ENCODE results near the gene RUVBL1.
"Not testable (repeated sequence)": the region's sequence is repeated elsewhere in the genome, so short reads cannot be mapped to it uniquely, and the experiment has no call there.

Gene RUVBL1

GRCh38 chr3:128160661-128161060, 37.0 kb upstream of the RUVBL1 start:
- no peaks in the 10 kb centered on the region for H3K27me3 ChIP-seq (ENCODE audit: insufficient read depth, low read depth)
- H3K4me1 ChIP-seq (ENCODE audit: low read depth, poor library complexity, severe bottlenecking), result no peaks in the 10 kb centered on the region
- H4K20me1 ChIP-seq (ENCODE audit: insufficient read depth), result no peaks in the 10 kb centered on the region
- no peak overlapping the region for H3K9ac ChIP-seq
- no peak overlapping the region for H3K4me3 ChIP-seq (IDR thresholded peaks at IDR 0.05; ENCODE audit: insufficient read depth, low read depth, low read length)
- no peak for TF ChIP-seq CTCF (conservative IDR thresholded peaks at IDR 0.05; ENCODE audit: low read depth, low read length)
- H2AFZ ChIP-seq (ENCODE audit: low read depth), result no peak overlapping the region
- H3K36me3 ChIP-seq (ENCODE audit: insufficient read depth), result no peaks in the 10 kb centered on the region
- H3K27ac ChIP-seq, result no peak overlapping the region
- no peaks in the 10 kb centered on the region; the same call in 1 of the 2 replicates for H3K79me2 ChIP-seq (ENCODE audit: insufficient read depth, low read depth)
- no peak overlapping the region for H3K4me2 ChIP-seq

- H2AFZ ChIP-seq (ENCODE audit: low read depth), result no peak overlapping the region
- H3K79me2 ChIP-seq (ENCODE audit: insufficient read depth, low read depth), result peaks cover 13% of the 10 kb centered on the region
- no peak overlapping the region for H3K27ac ChIP-seq
- no peak for TF ChIP-seq CTCF (conservative IDR thresholded peaks at IDR 0.05; ENCODE audit: low read depth, low read length)
- H3K9ac ChIP-seq, result no peak overlapping the region
- H3K36me3 ChIP-seq (ENCODE audit: insufficient read depth), result no peaks in the 10 kb centered on the region
- H3K4me2 ChIP-seq, result no peak overlapping the region
- H4K20me1 ChIP-seq (ENCODE audit: insufficient read depth), result no peaks in the 10 kb centered on the region
- H3K27me3 ChIP-seq (ENCODE audit: insufficient read depth, low read depth), result no peaks in the 10 kb centered on the region
- H3K4me3 ChIP-seq (IDR thresholded peaks at IDR 0.05; ENCODE audit: insufficient read depth, low read depth, low read length), result no peak overlapping the region
- H3K4me1 ChIP-seq (ENCODE audit: low read depth, poor library complexity, severe bottlenecking), result peaks cover 11% of the 10 kb centered on the region
Measured at GRCh38 chr3:128155616-128156360, 32.2 kb upstream of the RUVBL1 start.

- not testable (repeated sequence) for H4K20me1 ChIP-seq (ENCODE audit: insufficient read depth); H2AFZ ChIP-seq (ENCODE audit: low read depth); H3K27me3 ChIP-seq (ENCODE audit: insufficient read depth, low read depth); H3K27ac ChIP-seq; H3K36me3 ChIP-seq (ENCODE audit: insufficient read depth)
- peak overlapping the region; percentile 69; the same call in 1 of the 2 replicates for H3K9ac ChIP-seq
- H3K4me2 ChIP-seq, result peak overlapping the region; percentile 89
- H3K79me2 ChIP-seq (ENCODE audit: insufficient read depth, low read depth), result peaks cover 13% of the 10 kb centered on the region
- peak overlapping the region; percentile 95 for H3K4me3 ChIP-seq (IDR thresholded peaks at IDR 0.05; ENCODE audit: insufficient read depth, low read depth, low read length)
- peaks cover 11% of the 10 kb centered on the region for H3K4me1 ChIP-seq (ENCODE audit: low read depth, poor library complexity, severe bottlenecking)
Measured at GRCh38 chr3:128154354-128154753, 30.7 kb upstream of the RUVBL1 start.

- peaks cover 11% of the 10 kb centered on the region for H3K4me1 ChIP-seq (ENCODE audit: low read depth, poor library complexity, severe bottlenecking)
- peak within 1 kb of the TSS; percentile 69 for H3K9ac ChIP-seq
- H3K36me3 ChIP-seq (ENCODE audit: insufficient read depth), result no peaks in the 10 kb centered on the region
- H4K20me1 ChIP-seq (ENCODE audit: insufficient read depth), result no peaks in the 10 kb centered on the region
- peak within 1 kb of the TSS; percentile 95 for H3K4me3 ChIP-seq (IDR thresholded peaks at IDR 0.05; ENCODE audit: insufficient read depth, low read depth, low read length)
- H2AFZ ChIP-seq (ENCODE audit: low read depth), result peak within 1 kb of the TSS; percentile 93
- no peaks in the 10 kb centered on the region for H3K27me3 ChIP-seq (ENCODE audit: insufficient read depth, low read depth)
- H3K79me2 ChIP-seq (ENCODE audit: insufficient read depth, low read depth), result peaks cover 13% of the 10 kb centered on the region
- H3K4me2 ChIP-seq, result peak within 1 kb of the TSS; percentile 89
- TF ChIP-seq CTCF (conservative IDR thresholded peaks at IDR 0.05; ENCODE audit: low read depth, low read length), result no peak
- peak within 1 kb of the TSS; percentile 66 for H3K27ac ChIP-seq
Measured at GRCh38 chr3:128153156-128154041, 29.8 kb upstream of the RUVBL1 start, which contains the start of gene EEFSEC. TSS of gene EEFSEC (plus strand) at chr3:128153481. CDS start at chr3:128153508, 27 bp downstream.
